A549 (cell line): ENCODE results near the gene TCFL5. TPM values are rescaled to one million over a fixed set of nuclear protein-coding genes. Genes with fewer than 3 reads are reported as not detected.

Source experiments
- ATAC-seq, 2 experiments: fragments of 200-7000 bp in 1 of 2; fragments of >200 bp in 1 of 2; cut with Nextera tagmentation in 1 of 2; cut with Tn5 transposase in 1 of 2; 3 replicates each; pipeline versions ENCODE4 v1.8.0 to v1.9.1; 2018 to 2020; ENCODE audit warnings: mild to moderate bottlenecking in 1 of 2, moderate library complexity in 1 of 2
- CTCF ChIA-PET: fragments of 300-600 bp; sonication (Branson Sonifier 250); formaldehyde crosslinking; extraction: SDS; loops from one replicate; lab custom pipeline; 2021; ENCODE audit warnings: antibody characterized with exemption, inconsistent platforms; lab: Yijun Ruan, JAX
- POLR2A ChIA-PET: fragments of 350-600 bp; formaldehyde crosslinking; extraction: SDS; loops from one replicate; lab custom pipeline; 2021; ENCODE audit warnings: antibody characterized with exemption, inconsistent platforms; lab: Yijun Ruan, JAX
- DNase-seq, 2 experiments: peaks; one replicate each; pipeline versions ENCODE4 v3.0.0 to v3.0.0-alpha.2; 2011 to 2016; ENCODE audit warnings: low read depth in 1 of 2, low spot score in 1 of 2
- FAIRE-seq: peaks from 2 replicates; lab custom pipeline; 2011; peaks lifted over from hg19 to GRCh38; lab: Jason Lieb, UNC
- H3K27ac ChIP-seq, 2 experiments: fragments of >200 bp; sonication (Bioruptor Twin); formaldehyde crosslinking; 3 replicates each; pipeline ENCODE4 v1.5.1; 2016 to 2017
- H3K4me1 ChIP-seq: fragments of >200 bp; sonication (Bioruptor Twin); formaldehyde crosslinking; 3 replicates; pipeline ENCODE4 v1.6.1; 2016
- H3K4me2 ChIP-seq: fragments of >200 bp; sonication (Bioruptor Twin); formaldehyde crosslinking; 3 replicates; pipeline ENCODE4 v1.6.1; 2016
- H3K4me3 ChIP-seq: fragments of >200 bp; sonication (Bioruptor Twin); formaldehyde crosslinking; 3 replicates; pipeline ENCODE4 v1.5.1; 2016
- H3K9me3 ChIP-seq: fragments of >200 bp; sonication (Bioruptor Twin); formaldehyde crosslinking; 3 replicates; pipeline ENCODE4 v1.6.1; 2016
- BCL3 ChIP-seq: fragments of >200 bp; sonication (Bioruptor Twin); formaldehyde crosslinking; IDR thresholded peaks from 3 replicates; pipeline ENCODE4 v1.6.1; 2016
- BHLHE40 ChIP-seq: IDR thresholded peaks from 2 replicates; pipeline ENCODE4 v1.6.1; 2012; ENCODE audit warnings: low read depth, low read length, inconsistent platforms
- CHD2 ChIP-seq: fragments of 150-350 bp; IDR thresholded peaks from 2 replicates; pipeline ENCODE4 v1.6.1; 2014; ENCODE audit warnings: low read length; ENCODE audit not compliant: partially characterized antibody
- E2F6 ChIP-seq: IDR thresholded peaks from 2 replicates; pipeline ENCODE4 v1.6.1; 2012; ENCODE audit warnings: low read depth, borderline replicate concordance
- ESRRA ChIP-seq: fragments of 150-350 bp; IDR thresholded peaks from 2 replicates; pipeline ENCODE4 v1.6.1; 2014; ENCODE audit warnings: mild to moderate bottlenecking, low read length, borderline replicate concordance
- FOSB ChIP-seq: fragments of 250-450 bp; sonication (Bioruptor Pico); IDR thresholded peaks from 2 replicates; pipeline ENCODE4 v1.5.0; 2020; ENCODE audit warnings: mild to moderate bottlenecking, moderate library complexity
- FOXS1 ChIP-seq: fragments of 250-450 bp; sonication (Bioruptor Pico); IDR thresholded peaks from 2 replicates; pipeline ENCODE4 v1.5.0; 2020; ENCODE audit warnings: mild to moderate bottlenecking, moderate library complexity
- HDAC2 ChIP-seq: fragments of 200-600 bp; sonication (generic); IDR thresholded peaks from 2 replicates; pipeline ENCODE4 v1.6.1; 2016
- HES2 ChIP-seq: fragments of >200 bp; sonication (Bioruptor Twin); formaldehyde crosslinking; IDR thresholded peaks from 2 replicates; pipeline ENCODE4 v1.6.1; 2016
- HEYL ChIP-seq: fragments of 250-450 bp; sonication (Bioruptor Pico); IDR thresholded peaks from 2 replicates; pipeline ENCODE4 v1.8.0; 2021; ENCODE audit warnings: mild to moderate bottlenecking, moderate library complexity
- HOXA7 ChIP-seq: fragments of 250-450 bp; sonication (Bioruptor Pico); IDR thresholded peaks from 2 replicates; pipeline ENCODE4 v1.5.0; 2020; ENCODE audit warnings: mild to moderate bottlenecking, moderate library complexity
- MAZ ChIP-seq: fragments of 150-350 bp; IDR thresholded peaks from 2 replicates; pipeline ENCODE4 v1.6.1; 2014; ENCODE audit warnings: antibody characterized with exemption, low read depth, low read length, borderline replicate concordance
- NFE2L2 ChIP-seq: fragments of 150-350 bp; conservative IDR thresholded peaks from 2 replicates; pipeline ENCODE4 v1.6.1; 2014; ENCODE audit warnings: low read length
- POLR2A ChIP-seq: IDR thresholded peaks from 2 replicates; pipeline ENCODE4 v1.6.1; 2012; ENCODE audit warnings: mild to moderate bottlenecking, low read length
- POLR2AphosphoS2 ChIP-seq: conservative IDR thresholded peaks from 2 replicates; pipeline ENCODE4 v1.6.1; 2012; ENCODE audit warnings: low read length, improper control_type of control experiment, inconsistent platforms
- RNF2 ChIP-seq: fragments of 200-600 bp; sonication (generic); IDR thresholded peaks from 2 replicates; pipeline ENCODE4 v1.6.1; 2016; ENCODE audit warnings: low read depth, mild to moderate bottlenecking, antibody characterized with exemption, moderate library complexity, borderline replicate concordance
- SMC3 ChIP-seq: fragments of >200 bp; sonication (Bioruptor Twin); formaldehyde crosslinking; IDR thresholded peaks from 3 replicates; pipeline ENCODE4 v1.6.1; 2018; ENCODE audit warnings: inconsistent platforms
- ZFP36 ChIP-seq: fragments of 450-650 bp; IDR thresholded peaks from 2 replicates; pipeline ENCODE4 v1.6.1; 2014; ENCODE audit warnings: borderline replicate concordance; ENCODE audit not compliant: partially characterized antibody
- ZNF302 ChIP-seq: fragments of 250-450 bp; sonication (Bioruptor Pico); IDR thresholded peaks from 2 replicates; pipeline ENCODE4 v1.9.0; 2021; ENCODE audit warnings: inconsistent platforms, mild to moderate bottlenecking, moderate library complexity
- WGBS: methylation state at CpG from one replicate; pipeline ENCODE4 v1.1.6; 2017; ENCODE audit errors: missing lambda C conversion rate; 5-methylcytosine and 5-hydroxymethylcytosine counted together
- polyA plus RNA-seq, 4 experiments: library from polyadenylated mRNA; depleted of rRNA in 3 of 4; stranded (reverse); fragments of >200 nt; fragmentation: RNase III in 1 of 4; extraction: RNeasy Plus Mini Kit Qiagen cat#74134 plus additional on column Dnase treatment in 1 of 4; gene quantifications; 2 replicates in 3 of 4; 3 replicates in 1 of 4; pipeline ENCODE4 v1.2.3, GENCODE V29; 2011 to 2017
- TF ChIP-seq, protein P1 (sequence below): fragments of 150-350 bp; IDR thresholded peaks from 2 replicates; pipeline ENCODE4 v1.6.1; 2014; ENCODE audit warnings: low read depth, mild to moderate bottlenecking, low read length
- TF ChIP-seq, protein P2 (sequence below): IDR thresholded peaks from 2 replicates; pipeline ENCODE4 v1.6.1; 2012

Gene TCFL5
- polyA plus RNA-seq, 2 of the 4 experiments (the other 2 are of a cell fraction): 5.6 to 7.1 TPM

GRCh38 chr20:62898093-62898964, 36.7 kb upstream of the TCFL5 start:
- WGBS: 94% methylated on average over 16 of the region's 16 CpGs
- Histone ChIP-seq H3K4me3 (no peak overlapping the region), H3K4me1 (peaks cover 5% of the 10 kb centered on the region; the same call in 2 of the 3 replicates), H3K9me3 (no peaks in the 10 kb centered on the region), H3K27ac (no peak overlapping the region), H3K4me2 (no peak overlapping the region)
- ATAC-seq (no peak), DNase-seq (no peak), FAIRE-seq (no peak)
- no peak for TF ChIP-seq ZFP36
- TF ChIP-seq HEYL (CRISPR knock-in tag): no peak
- no peak for TF ChIP-seq FOXS1 (CRISPR knock-in tag)
- no peak for TF ChIP-seq ESRRA
- TF ChIP-seq POLR2A: no peak
- TF ChIP-seq HES2: no peak
- TF ChIP-seq ZNF302 (CRISPR knock-in tag): no peak
- no peak for TF ChIP-seq BCL3
- no peak for TF ChIP-seq MAZ
- TF ChIP-seq BHLHE40: no peak
- no peak for TF ChIP-seq NFE2L2
- TF ChIP-seq HDAC2: no peak
- TF ChIP-seq SMC3: no peak
- no peak for TF ChIP-seq CHD2
- TF ChIP-seq HOXA7: no peak
- no peak for TF ChIP-seq RNF2
- ChIA-PET POLR2A (no interaction called here), CTCF (interaction anchor here (1.1 to 18.3 kb wide), 10 partner anchors 10 to 112 kb away, joined by 3 to 368 read pairs (median 14); partner anchors contain the start of genes BHLHE23 and DIDO1)

DNA sequence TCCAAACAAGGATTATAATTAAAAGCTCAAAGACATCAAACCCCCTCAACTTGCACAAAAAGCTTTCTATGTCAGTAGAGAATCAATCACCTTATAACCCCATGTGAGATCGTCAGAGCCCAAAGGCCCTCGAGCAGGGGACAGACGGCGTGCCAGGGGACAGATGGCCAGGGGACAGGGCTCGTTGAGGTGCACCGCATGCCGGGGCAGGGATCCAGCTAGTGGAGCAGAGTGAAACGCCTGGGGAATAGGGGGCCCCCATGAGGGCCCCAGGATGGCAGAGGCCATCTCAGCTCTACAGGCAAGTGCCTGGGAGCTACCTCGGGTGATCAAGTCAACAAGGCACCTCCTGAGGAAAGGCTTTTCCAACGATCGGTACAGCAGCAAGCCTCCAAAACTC, 36.0 kb upstream of the TCFL5 start:
- ATAC-seq (no peak), DNase-seq (no peak), FAIRE-seq (no peak)
- Histone ChIP-seq H3K4me1 (peaks cover 5% of the 10 kb centered on the region; the same call in 2 of the 3 replicates), H3K9me3 (no peaks in the 10 kb centered on the region), H3K4me2 (no peak overlapping the region), H3K27ac (no peak overlapping the region), H3K4me3 (no peak overlapping the region)
- TF ChIP-seq POLR2AphosphoS2 (0 out of 2 replicates have a peak, but pooled peaks have one; percentile 48), HEYL (CRISPR knock-in tag) (no peak)
- POLR2A ChIA-PET: no interaction called here
- WGBS: 93% methylated on average over 11 of the region's 11 CpGs
- CTCF ChIA-PET: interaction anchor here (0.5 to 18.3 kb wide), 6 partner anchors 9 to 75 kb away, joined by 3 to 368 read pairs (median 44); partner anchors contain the start of gene DIDO1

GRCh38 chr20:62896526-62896925, 34.9 kb upstream of the TCFL5 start:
- DNase-seq (no peak), ATAC-seq (no peak)
- H3K4me1 ChIP-seq: peaks cover 5% of the 10 kb centered on the region; the same call in 2 of the 3 replicates
- POLR2A ChIA-PET: no interaction called here
- CTCF ChIA-PET: interaction anchor here (6.6 to 18.3 kb wide), 4 partner anchors 8 to 22 kb away, joined by 83 to 368 read pairs (median 122); partner anchors contain the start of gene DIDO1
- 94% methylated on average over 16 of the region's 16 CpGs for WGBS
- no peaks in the 10 kb centered on the region for H3K9me3 ChIP-seq
- H3K4me2 ChIP-seq: no peak overlapping the region
- no peak overlapping the region for H3K27ac ChIP-seq
- no peak overlapping the region for H3K4me3 ChIP-seq
- TF ChIP-seq E2F6 (no peak), FOXS1 (CRISPR knock-in tag) (no peak), FOSB (CRISPR knock-in tag) (no peak)
- TF ChIP-seq, protein P1, sequence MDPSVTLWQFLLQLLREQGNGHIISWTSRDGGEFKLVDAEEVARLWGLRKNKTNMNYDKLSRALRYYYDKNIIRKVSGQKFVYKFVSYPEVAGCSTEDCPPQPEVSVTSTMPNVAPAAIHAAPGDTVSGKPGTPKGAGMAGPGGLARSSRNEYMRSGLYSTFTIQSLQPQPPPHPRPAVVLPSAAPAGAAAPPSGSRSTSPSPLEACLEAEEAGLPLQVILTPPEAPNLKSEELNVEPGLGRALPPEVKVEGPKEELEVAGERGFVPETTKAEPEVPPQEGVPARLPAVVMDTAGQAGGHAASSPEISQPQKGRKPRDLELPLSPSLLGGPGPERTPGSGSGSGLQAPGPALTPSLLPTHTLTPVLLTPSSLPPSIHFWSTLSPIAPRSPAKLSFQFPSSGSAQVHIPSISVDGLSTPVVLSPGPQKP: no peak
- TF ChIP-seq, protein P2, sequence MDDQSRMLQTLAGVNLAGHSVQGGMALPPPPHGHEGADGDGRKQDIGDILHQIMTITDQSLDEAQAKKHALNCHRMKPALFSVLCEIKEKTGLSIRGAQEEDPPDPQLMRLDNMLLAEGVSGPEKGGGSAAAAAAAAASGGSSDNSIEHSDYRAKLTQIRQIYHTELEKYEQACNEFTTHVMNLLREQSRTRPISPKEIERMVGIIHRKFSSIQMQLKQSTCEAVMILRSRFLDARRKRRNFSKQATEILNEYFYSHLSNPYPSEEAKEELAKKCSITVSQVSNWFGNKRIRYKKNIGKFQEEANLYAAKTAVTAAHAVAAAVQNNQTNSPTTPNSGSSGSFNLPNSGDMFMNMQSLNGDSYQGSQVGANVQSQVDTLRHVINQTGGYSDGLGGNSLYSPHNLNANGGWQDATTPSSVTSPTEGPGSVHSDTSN: no peak
- TF ChIP-seq, all 56 proteins: peak for 0
- no peak for FAIRE-seq
